HG02571 (cell line): Measurements from ENCODE around the gene CLCN2.

ENCODE experiments used
- ATAC-seq: cut with Tn5 transposase; IDR thresholded peaks from one replicate; pipeline ENCODE4 v1.9.1; 2021; ENCODE audit warnings: mild to moderate bottlenecking, moderate library complexity; ENCODE audit not compliant: unreplicated experiment

CLCN2 gene

DNA sequence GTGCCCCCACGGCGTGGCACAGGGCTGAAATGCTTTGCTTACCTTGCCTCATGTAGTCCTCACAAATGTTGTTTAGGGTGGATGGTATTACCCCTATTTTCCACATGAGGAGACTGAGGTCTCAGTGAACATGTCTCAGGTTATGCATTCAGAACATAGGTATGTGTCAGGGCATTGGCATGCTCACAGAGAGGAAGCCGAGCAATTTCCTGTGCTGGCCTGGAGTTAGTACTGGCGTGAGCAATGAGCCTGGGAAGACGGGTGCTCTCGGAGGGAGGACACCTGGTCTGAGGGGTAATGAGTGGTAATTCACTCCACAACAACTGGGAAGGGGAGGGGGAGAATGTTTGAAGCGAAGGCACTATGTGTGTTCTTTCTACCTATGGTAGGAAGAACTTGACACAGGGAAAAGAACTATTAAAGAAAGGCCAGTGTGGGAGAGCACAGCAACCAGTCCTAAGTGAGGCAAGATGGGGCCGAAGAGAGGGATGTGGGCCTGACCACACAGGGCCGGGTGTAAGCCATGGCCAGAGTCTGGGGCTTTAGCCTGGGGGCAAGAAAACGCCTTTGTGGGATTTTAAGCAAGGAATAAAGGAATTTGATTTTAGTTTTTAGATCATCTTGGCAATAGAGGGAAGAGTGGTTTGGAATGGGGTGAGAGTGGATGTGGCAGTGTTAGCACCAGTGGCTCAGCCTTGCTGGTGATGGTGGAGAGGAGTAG is 28.9 kb downstream of the CLCN2 start:
- no peak for ATAC-seq

DNA sequence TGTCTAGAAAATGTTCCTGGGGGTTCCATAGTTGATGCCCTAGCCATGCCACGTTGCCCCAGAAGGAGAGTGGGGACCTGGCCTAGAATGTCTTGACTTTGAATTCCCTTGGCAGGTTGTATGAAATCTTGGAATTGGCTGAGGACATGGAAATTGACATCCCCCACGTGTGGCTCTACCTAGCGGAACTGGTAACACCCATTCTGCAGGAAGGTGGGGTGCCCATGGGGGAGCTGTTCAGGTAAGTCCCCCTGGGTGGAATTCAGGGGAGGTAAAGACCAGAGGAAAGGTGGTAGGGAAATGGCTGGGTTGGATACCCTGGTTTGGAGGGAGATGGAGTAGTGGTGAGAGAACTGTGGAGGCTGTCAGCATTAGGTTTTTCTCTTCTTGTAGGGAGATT is 32.9 kb downstream of the CLCN2 start:
- ATAC-seq, result no peak

DNA sequence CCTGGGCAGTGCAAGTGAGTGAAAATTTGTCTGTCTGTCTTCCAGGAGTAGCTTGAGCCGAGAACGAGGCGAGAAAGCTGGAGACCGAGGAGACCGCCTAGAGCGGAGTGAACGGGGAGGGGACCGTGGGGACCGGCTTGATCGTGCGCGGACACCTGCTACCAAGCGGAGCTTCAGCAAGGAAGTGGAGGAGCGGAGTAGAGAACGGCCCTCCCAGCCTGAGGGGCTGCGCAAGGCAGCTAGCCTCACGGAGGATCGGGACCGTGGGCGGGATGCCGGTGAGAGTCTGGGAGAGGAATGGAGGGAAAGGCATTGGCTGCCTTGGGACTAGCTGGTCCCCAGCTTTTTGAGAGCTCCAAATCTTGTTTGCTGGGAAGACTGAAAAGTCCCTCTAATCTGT is 34.2 kb downstream of the CLCN2 start:
- ATAC-seq, result no peak

DNA sequence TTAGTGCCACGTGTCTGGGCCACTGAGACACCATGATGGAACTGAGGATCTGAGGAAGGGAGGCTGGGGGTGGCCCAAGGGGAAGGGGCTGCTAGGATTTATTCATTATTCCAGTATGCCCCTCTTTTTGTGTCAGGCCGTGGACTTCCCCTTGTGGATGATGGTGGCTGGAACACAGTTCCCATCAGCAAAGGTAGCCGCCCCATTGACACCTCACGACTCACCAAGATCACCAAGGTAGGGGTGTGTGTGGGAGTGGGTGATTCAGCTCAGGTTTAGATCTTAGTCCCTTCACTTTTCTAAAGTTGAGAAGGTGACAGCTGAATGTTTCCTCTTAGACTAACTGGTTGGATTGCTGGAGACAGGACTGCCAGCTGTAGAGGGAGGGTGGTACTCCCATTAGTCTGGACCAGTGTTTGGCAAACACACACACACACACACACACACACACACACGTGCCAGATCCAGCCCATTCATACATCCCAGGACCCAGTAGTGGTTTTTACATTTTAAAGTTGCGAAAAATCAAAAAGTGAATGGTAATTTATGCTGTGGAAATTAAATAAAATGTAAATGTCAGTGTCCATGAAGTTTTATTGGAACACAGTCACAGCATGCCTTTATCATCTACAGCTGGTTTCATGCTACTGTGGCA is 35.6 kb downstream of the CLCN2 start:
- ATAC-seq, result no peak

DNA sequence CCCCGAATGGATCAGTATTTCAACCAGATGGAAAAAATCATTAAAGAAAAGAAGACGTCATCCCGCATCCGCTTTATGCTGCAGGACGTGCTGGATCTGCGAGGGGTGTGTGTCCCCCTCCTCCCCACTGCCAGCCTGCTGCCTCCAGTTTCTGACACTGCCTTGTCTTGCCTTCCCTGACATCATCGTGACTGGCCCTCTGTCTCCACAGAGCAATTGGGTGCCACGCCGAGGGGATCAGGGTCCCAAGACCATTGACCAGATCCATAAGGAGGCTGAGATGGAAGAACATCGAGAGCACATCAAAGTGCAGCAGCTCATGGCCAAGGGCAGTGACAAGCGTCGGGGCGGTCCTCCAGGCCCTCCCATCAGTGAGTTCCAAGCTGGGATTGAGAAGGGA is 36.1 kb downstream of the CLCN2 start:
- no peak for ATAC-seq

DNA sequence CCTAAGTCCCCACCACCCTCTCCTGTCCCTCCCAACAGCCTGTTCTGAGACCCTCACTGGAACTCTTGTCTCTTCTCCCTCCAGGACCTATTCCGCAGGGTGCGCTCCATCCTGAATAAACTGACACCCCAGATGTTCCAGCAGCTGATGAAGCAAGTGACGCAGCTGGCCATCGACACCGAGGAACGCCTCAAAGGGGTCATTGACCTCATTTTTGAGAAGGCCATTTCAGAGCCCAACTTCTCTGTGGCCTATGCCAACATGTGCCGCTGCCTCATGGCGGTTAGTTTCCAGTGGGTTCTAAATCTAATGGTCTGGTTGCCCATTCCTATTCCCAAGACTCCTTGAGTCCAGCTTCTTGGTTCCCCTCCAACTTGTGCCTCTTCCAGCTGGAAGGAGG is 37.7 kb downstream of the CLCN2 start:
- ATAC-seq, result no peak

DNA sequence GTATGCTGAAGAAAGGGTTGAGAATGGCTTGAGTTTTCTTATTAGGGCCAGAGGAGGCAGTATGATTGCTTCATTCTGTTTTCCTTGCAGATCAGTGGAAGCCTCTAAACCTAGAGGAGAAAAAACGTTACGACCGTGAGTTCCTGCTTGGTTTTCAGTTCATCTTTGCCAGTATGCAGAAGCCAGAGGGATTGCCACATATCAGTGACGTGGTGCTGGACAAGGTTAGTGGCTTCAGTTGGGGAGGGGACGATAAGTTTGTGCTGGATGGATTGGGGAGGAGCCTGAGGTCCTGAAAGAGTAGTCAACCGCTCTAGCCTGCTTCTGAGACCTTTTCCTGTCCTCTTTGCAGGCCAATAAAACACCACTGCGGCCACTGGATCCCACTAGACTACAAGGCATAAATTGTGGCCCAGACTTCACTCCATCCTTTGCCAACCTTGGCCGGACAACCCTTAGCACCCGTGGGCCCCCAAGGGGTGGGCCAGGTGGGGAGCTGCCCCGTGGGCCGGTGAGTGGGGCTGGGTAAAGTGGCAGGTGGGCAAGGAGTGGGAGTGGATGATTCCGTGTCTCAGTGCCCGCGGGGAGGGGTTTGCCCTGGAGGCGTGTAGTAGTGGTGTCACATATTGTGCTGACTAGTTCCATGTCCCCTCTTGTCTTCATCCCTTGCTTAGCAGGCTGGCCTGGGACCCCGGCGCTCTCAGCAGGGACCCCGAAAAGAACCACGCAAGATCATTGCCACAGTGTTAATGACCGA is 38.5 kb downstream of the CLCN2 start:
- ATAC-seq, result no peak

DNA sequence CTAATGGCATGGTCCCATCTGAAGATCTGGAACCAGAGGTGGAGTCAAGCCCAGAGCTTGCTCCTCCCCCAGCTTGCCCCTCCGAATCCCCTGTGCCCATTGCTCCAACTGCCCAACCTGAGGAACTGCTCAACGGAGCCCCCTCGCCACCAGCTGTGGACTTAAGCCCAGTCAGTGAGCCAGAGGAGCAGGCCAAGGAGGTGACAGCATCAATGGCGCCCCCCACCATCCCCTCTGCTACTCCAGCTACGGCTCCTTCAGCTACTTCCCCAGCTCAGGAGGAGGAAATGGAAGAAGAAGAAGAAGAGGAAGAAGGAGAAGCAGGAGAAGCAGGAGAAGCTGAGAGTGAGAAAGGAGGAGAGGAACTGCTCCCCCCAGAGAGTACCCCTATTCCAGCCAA is 39.7 kb downstream of the CLCN2 start:
- no peak for ATAC-seq

DNA sequence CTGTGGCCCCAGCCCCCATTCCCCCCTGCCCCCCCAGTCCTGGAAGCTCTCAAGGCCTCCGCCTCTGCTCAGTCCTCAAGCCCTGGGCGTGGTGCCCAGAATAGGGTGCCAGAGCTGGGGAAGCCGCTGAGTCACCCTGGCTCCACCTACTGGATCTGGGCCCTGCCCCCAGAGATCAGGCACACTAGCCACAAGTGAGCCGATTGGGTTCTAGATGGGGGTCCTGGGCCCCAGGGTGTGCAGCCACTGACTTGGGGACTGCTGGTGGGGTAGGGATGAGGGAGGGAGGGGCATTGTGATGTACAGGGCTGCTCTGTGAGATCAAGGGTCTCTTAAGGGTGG is 41.3 kb downstream of the CLCN2 start:
- ATAC-seq, result no peak

DNA sequence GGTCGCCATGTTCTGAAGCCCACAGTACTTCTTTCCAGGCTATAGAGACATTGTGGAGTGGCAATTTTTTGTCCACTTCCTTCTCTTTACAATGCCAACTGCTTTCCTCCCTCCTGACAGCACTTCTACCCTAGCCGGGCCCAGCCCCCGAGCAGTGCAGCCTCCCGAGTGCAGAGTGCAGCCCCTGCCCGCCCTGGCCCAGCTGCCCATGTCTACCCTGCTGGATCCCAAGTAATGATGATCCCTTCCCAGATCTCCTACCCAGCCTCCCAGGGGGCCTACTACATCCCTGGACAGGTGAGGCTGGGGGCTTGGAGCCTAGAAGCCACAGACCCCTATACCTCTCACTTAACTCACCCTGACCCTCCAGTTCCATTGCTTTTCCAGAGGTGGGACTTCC is 44.2 kb downstream of the CLCN2 start:
- ATAC-seq, result no peak

DNA sequence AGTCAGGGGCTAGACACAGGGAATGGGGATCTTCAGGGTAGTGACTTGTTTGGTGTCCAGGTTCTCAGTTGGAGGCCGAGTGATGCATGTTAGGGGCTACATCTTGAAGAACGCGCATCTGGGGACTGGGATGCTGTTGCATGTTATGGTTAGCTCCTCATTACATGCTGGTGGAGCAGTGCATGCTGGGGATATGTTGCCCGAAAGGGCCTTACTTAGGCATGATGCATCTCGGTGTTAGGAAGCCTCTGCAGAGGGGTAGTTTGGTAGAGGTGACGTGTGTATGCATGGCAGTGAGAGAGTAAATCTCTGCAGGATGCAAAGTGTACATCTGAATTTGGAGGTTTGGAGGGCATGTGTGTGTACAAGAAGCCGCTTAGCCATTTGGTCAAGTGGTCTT is 44.6 kb downstream of the CLCN2 start:
- no peak for ATAC-seq

DNA sequence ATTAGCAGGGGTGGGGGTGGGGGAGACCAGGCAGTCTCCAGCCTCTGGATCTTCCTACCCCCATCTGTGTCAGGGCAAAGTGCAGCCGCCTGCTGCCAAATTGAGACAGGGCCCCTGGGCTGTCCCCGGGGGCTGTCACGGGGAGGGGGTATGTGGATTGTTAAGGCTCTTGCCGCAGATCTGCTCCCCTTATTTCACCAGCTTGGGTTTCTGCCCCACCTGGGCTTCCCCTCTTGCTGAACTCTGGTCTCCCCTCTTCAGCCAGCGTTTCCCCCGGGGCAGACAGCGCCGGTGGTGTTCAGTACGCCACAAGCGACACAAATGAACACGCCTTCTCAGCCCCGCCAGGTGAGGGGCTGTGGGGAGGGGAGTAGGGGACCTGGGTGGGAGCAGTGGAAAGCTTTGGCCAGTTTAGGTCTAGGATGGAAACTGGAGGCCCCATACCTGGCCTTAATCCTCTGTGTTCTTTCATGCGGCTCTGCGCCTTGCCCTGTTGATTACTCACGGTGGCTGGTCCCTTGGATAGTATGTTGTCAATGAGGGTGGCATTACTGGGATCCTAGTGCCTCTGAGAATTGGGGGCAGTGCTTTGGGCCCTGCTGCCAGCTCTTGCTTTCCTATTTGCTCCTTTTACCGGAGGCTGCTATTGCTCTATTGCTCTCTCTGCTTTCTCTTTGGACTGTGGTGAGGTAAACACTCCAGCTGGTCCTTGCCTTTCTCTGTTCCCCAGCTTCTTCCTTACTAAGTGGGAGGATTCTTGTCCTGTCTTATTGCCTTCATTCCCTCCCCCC is 45.3 kb downstream of the CLCN2 start:
- no peak for ATAC-seq

DNA sequence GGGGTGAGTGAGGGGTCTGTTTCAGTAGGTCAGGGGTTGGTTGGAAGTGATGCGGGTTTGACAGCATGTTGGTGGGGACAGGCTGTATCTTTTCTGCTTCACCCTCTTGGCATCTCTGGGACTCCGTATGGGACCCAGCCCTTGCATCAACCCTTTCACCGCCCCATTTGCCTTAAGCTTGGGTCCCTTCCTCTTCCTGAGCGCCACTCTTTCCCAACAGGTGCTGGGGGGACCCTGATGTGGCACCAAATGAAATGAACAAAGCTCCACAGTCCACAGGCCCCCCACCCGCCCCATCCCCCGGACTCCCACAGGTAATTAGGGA is 45.9 kb downstream of the CLCN2 start:
- ATAC-seq, result no peak

DNA sequence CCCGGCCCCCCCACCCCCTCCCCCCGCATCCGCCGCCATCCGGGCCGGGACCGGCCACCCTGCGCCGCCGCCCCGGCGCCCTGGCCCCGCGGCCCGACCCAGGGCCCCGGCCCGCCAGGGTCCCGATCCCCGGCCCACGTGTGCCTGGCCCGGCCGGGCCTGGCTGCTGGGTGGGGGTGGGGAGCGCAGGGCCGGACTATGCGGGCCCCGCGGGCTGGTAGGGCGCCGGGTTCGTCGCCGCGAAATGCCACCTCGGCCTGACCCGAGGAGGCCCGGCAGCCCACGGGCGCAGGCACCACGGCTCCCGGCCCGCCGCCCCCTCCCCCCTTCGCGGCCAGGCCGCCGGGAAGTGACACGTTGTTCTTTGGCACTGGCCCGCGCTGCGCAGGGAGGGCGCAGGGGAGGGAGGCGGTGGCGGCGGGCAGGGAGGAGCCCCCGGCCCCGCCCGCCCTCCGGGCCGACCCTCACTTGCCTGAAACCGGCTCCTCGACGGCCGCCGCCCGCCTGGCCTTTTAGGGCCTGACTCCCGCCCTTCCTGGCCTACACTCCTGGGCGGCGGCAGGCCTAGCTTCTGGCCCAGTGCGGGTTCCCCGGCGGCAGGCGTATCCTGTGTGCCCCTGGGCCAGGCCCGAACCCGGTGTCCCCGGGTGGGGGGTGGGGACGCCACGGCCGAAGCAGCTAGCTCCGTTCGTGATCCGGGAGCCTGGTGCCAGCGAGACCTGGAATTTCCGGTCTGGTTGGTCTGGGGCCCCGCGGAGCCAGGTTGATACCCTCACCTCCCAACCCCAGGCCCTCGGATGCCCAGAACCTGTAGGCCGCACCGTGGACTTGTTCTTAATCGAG is 46.5 kb downstream of the CLCN2 start:
- peak; percentile 36 for ATAC-seq

DNA sequence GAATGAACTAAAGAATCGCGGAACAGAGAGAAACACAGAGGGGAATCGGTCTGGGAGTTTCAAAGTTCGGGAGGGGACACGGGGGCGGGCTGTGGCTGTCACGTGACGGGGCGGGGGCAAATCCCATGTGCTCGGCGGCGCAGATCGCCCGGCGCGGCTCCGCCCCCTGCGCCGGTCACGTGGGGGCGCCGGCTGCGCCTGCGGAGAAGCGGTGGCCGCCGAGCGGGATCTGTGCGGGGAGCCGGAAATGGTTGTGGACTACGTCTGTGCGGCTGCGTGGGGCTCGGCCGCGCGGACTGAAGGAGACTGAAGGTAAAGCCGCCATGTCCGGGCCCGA is 47.1 kb downstream of the CLCN2 start, which contains the start of gene EIF4G1:
TSS of gene EIF4G1 (plus strand) at position 244 of the 337 bp plus-strand sequence. CDS start 1,191 bp downstream, outside the sequence.
- ATAC-seq, result peak; percentile 78

DNA sequence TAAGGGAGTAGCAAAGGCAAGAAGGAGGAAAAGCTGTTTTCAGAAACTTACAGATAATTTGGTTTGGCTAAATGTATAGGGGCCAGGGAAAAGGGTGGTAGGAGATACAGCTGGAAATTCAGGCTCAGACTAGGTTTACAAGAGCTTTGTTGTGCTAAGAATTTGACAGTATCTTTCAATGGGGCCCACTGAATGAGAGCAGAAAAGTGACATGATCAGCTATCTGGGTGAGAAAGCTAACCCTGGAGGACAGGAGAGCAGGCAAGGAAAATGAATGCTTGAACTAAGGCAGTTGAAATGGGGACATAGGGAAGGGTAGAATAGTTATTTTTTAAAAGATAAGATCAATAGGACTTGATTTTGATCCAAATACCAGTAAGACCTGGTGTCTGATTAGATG is 49.8 kb downstream of the CLCN2 start:
- ATAC-seq, result no peak

DNA sequence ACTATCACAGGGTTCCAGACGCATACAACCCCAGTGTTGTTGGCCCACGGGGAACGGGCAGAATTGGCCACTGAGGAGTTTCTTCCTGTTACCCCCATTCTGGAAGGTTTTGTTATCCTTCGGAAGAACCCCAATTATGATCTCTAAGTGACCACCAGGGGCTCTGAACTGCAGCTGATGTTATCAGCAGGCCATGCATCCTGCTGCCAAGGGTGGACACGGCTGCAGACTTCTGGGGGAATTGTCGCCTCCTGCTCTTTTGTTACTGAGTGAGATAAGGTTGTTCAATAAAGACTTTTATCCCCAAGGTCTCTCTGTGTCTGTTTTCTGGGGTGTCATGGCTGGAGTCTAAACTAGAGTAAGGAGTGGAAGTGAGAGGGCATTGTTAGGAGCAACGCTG is 52.7 kb downstream of the CLCN2 start:
- no peak for ATAC-seq

DNA sequence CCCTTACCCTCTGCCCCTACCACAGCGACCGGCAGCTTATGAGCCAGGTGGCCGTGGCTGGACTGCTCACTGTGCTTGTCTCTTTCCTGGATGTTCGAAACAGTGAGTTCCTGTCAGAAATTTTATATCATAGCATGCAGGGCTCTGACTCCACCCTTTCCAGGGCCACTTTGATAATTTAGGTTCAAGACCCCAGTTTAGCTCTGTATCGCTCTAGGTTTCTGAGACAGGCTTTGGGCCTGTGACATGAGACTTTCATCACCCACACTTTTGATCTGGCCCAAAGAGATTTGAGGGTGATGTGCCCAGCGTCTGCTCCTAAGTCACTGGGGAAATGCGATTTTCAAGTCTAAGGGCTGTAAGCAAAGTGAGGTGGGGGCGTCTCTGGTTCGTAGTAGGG is 53.5 kb downstream of the CLCN2 start:
- ATAC-seq, result no peak

DNA sequence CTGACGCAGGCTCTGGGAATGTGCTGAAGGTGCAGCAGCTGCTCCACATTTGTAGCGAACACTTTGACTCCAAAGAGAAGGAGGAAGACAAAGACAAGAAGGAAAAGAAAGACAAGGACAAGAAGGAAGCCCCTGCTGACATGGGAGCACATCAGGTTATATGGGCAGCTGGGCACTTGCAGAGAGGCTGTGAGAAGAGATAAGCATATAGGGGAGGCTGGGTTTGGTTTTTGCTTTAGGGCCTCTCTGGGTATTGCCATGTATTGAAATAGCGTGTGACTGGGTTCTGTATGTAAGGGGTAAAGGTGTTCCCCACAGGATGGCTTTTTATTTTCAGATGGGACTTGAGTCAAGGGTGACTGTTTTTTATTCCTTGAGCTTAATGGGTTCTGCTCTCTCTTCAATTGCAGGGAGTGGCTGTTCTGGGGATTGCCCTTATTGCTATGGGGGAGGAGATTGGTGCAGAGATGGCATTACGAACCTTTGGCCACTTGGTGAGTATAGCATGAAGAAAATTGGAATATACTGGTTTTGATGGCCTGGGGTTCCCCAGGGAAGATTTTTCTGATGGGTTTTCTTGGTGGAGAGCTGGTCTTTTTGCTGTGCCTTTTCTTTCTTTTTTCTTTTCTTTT is 54.9 kb downstream of the CLCN2 start:
- ATAC-seq, result no peak

DNA sequence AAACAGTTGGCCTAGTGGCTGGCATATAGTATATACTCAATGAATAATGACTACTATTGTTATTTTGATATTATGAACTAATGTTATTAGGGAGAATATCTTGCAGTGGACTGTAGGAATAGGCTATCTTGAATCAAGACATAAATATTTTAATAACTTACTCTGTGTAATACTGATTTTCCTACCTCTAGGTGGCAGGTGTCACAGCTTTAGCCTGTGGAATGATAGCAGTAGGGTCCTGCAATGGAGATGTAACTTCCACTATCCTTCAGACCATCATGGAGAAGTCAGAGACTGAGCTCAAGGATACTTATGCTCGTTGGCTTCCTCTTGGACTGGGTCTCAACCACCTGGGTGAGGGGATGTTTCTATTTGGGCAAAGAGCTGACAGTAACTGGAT is 55.8 kb downstream of the CLCN2 start:
- ATAC-seq, result no peak
